Measurements from ENCODE around the gene PAX7.

PAX7 gene

DNA sequence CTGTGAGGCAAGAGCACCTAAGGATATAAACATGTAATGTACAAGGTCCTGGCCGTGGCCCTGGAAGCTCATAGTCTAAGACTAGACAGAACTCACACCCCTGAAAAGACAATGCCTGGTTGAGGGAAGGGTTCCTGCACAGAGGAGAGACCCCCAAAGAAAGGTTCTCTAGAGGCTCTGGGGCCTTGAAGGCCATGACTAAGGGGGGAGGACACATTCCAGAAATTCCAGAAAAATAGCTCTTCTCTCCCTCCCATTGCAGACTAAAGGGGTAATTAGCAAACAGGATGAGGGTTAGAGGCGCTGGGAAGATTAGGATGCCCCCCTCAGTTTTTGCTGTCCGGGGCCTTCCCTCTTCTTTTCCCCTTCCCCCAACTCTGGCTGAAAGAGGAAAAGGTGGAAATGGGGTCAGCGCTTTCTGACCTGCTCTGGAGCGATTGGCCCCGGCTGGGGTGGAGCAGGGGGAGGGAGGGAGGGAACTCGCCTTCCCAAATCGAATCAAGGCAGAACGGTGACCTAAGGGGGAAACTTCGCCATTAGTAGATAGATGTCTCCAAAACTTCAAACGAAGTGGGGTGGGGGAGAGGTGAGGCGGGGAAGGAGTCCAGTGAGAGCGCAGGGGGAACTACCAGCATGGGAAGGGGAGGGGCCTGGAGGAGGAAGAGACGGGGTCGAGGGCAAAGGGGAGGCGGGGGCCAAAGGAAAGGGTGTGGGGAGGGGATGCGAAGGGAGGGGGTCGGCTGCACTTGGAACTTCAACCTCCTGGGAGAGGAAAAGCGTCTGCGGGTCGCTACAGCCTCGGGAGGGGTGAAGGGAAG, 11.8 kb downstream of the PAX7 start:
- H3K4me3 ChIP-seq (ENCODE audit: low read depth, low read length): no peak overlapping the region
- TF ChIP-seq, protein P1, sequence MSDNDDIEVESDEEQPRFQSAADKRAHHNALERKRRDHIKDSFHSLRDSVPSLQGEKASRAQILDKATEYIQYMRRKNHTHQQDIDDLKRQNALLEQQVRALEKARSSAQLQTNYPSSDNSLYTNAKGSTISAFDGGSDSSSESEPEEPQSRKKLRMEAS (IDR thresholded peaks at IDR 0.05; ENCODE audit: low read depth, low read length): no peak
- TF ChIP-seq POLR2A (IDR thresholded peaks at IDR 0.05; ENCODE audit: extremely low read depth, insufficient read length): no peak
- no peak for TF ChIP-seq MYC (IDR thresholded peaks at IDR 0.05; ENCODE audit: low read depth, low read length)
- TF ChIP-seq, protein P2, sequence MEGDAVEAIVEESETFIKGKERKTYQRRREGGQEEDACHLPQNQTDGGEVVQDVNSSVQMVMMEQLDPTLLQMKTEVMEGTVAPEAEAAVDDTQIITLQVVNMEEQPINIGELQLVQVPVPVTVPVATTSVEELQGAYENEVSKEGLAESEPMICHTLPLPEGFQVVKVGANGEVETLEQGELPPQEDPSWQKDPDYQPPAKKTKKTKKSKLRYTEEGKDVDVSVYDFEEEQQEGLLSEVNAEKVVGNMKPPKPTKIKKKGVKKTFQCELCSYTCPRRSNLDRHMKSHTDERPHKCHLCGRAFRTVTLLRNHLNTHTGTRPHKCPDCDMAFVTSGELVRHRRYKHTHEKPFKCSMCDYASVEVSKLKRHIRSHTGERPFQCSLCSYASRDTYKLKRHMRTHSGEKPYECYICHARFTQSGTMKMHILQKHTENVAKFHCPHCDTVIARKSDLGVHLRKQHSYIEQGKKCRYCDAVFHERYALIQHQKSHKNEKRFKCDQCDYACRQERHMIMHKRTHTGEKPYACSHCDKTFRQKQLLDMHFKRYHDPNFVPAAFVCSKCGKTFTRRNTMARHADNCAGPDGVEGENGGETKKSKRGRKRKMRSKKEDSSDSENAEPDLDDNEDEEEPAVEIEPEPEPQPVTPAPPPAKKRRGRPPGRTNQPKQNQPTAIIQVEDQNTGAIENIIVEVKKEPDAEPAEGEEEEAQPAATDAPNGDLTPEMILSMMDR (IDR thresholded peaks at IDR 0.05; ENCODE audit: low read depth, low read length): no peak
- no peak for DNase-seq (ENCODE audit: low read depth)

DNA sequence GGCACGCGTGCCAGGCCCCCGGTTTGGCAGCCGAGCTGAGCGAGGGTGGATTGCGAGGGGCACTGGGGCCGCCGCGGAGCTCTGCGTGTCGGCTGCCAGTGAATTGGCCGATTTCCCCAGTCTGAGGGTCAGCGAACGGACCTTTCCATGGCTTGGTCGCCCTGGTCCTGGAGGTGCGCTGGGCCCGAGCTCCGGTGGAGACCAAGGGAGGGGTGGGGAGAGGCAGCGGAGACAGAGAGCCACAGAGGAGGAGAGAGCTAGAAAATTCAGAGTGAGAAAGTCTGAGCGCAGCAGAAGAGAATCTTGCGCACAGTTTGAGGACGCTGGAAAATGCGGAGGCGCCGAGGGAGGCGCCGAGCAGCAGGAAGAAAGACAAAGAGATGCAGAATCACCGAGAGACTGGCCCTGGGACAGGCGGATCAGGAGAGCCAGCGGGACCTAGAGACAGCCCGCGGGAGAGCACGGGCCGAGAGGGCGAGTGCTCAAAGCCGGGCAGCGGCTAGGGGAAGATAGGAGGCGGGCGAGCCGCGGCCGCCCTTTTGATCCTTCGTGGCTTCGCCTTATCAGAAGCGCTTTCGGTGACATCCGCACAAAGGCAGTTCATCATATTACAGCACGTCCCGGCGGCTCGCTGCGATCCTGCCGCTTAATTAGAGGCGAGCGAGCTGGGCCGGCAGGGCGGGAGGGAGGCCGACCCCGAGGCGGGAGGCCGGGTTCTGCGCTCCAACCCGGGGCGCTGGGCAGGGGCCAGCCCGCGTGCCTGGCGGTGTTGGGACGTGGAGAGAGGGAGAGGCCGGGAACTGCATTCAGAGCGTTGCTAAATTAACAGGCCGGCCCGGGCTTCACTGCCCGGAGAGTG, 12.7 kb downstream of the PAX7 start:
- TF ChIP-seq, protein P1 (IDR thresholded peaks at IDR 0.05; ENCODE audit: low read depth, low read length): no peak
- TF ChIP-seq MYC (IDR thresholded peaks at IDR 0.05; ENCODE audit: low read depth, low read length) (no peak), POLR2A (IDR thresholded peaks at IDR 0.05; ENCODE audit: extremely low read depth, insufficient read length) (no peak)
- TF ChIP-seq, protein P2 (IDR thresholded peaks at IDR 0.05; ENCODE audit: low read depth, low read length): no peak
- DNase-seq (ENCODE audit: low read depth): no peak
- H3K4me3 ChIP-seq (ENCODE audit: low read depth, low read length): no peak overlapping the region

DNA sequence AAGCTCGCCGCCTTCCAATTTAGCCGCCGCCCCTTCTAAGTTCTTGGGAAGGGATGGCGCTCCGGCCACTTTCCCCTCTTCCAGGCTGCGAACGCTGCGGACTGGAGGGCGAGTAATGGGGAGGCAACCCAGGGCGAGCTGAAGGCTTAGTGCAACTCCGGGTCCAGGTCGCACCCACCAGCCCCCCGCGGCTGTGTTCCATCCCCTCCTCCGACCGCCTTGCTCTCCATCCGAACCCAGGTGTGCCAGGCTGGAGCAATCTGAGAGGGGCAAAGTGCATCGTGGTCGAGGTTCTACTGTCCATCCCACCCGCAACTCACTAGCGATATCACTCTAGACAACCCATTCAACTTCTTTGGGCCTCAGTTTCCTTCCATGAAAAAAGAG, 13.4 kb downstream of the PAX7 start:
- DNase-seq (ENCODE audit: low read depth): no peak
- no peak overlapping the region for H3K4me3 ChIP-seq (ENCODE audit: low read depth, low read length)
- TF ChIP-seq MYC (IDR thresholded peaks at IDR 0.05; ENCODE audit: low read depth, low read length) (no peak), POLR2A (IDR thresholded peaks at IDR 0.05; ENCODE audit: extremely low read depth, insufficient read length) (no peak)
- TF ChIP-seq, protein P1 (IDR thresholded peaks at IDR 0.05; ENCODE audit: low read depth, low read length): no peak
- TF ChIP-seq, protein P2 (IDR thresholded peaks at IDR 0.05; ENCODE audit: low read depth, low read length): no peak

DNA sequence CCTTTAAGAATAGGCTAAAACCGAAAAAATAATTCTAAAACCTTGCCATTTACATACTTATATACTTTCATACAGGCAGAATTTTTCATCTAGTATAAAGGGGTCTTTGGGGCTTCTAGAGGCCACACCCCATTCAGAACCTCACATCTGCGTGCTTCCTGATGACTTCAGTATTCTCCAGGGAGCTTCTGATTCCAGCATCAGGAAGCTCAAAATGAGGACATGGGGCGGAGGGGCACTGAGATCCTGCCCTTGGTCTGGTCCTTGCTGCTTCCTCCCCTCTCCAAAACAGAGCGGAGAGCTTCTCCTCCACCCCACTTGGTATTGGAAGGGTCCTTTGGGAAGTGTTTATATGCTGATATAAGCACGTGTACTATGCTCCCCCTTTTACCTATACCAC, 13.8 kb downstream of the PAX7 start:
- DNase-seq (ENCODE audit: low read depth): no peak
- no peak for TF ChIP-seq POLR2A (IDR thresholded peaks at IDR 0.05; ENCODE audit: extremely low read depth, insufficient read length)
- TF ChIP-seq MYC (IDR thresholded peaks at IDR 0.05; ENCODE audit: low read depth, low read length): no peak
- TF ChIP-seq, protein P1 (IDR thresholded peaks at IDR 0.05; ENCODE audit: low read depth, low read length): no peak
- TF ChIP-seq, protein P2 (IDR thresholded peaks at IDR 0.05; ENCODE audit: low read depth, low read length): no peak
- no peak overlapping the region for H3K4me3 ChIP-seq (ENCODE audit: low read depth, low read length)

DNA sequence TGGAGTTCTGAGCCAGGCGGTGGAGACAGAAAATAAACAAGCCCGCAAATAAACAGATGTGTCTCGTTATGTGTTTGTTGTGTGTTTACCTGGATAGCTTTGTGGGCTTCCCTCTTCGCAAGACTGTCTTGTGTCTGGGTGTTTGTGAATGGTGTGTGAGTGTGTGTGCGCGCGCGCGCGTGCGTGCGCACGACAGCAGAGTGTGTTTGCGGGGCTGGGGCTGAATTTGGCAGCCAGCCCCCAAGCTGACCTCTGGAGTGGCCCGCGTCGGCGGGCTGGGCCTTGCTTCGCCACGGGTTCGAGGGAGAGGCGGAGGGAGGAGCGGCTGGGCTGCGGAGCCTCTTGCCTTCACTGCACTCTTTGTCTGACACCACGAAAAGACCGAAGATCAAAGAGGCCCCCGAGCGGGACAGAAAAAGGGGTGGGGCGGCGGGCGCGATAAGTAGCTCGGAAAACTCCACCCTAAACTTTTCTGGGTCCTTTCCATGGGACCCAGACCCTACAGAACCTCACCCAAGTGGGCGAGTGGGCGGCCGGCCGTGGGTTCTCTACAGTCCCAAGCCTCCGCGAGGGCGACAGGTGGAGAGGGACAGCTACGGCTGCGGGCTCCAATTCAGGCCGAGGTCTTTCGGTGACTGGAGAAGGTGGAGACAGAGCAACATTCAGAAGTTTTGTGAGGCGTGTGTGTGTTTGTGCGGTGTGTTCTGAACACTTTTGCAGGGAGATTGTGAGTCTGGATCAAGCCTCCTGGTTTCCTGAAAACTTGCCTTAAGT, 14.5 kb downstream of the PAX7 start:
- no peak for DNase-seq (ENCODE audit: low read depth)
- TF ChIP-seq POLR2A (IDR thresholded peaks at IDR 0.05; ENCODE audit: extremely low read depth, insufficient read length) (no peak), MYC (IDR thresholded peaks at IDR 0.05; ENCODE audit: low read depth, low read length) (no peak)
- TF ChIP-seq, protein P1 (IDR thresholded peaks at IDR 0.05; ENCODE audit: low read depth, low read length): no peak
- TF ChIP-seq, protein P2 (IDR thresholded peaks at IDR 0.05; ENCODE audit: low read depth, low read length): no peak
- H3K4me3 ChIP-seq (ENCODE audit: low read depth, low read length): no peak overlapping the region
